GM21381 (cell line): ENCODE results near the gene PRR5L.

Experiments
- ATAC-seq: cut with Tn5 transposase; IDR thresholded peaks from one replicate; pipeline ENCODE4 v1.9.1; 2021; ENCODE audit warnings: mild to moderate bottlenecking, moderate library complexity; ENCODE audit not compliant: unreplicated experiment

Gene PRR5L

GRCh38 chr11:36399236-36399635, 103.1 kb downstream of the PRR5L start:
- ATAC-seq = no peak

GRCh38 chr11:36399745-36400144, 103.7 kb downstream of the PRR5L start:
- no peak for ATAC-seq

GRCh38 chr11:36400766-36401455, 104.8 kb downstream of the PRR5L start:
- ATAC-seq = no peak

- no peak for ATAC-seq
Observed at GRCh38 chr11:36402568-36403170, 106.6 kb downstream of the PRR5L start.

GRCh38 chr11:36403661-36404060, 107.6 kb downstream of the PRR5L start:
- no peak for ATAC-seq

- no peak for ATAC-seq
Observed at GRCh38 chr11:36404831-36405230, 108.7 kb downstream of the PRR5L start.

- ATAC-seq = no peak
Observed at GRCh38 chr11:36405585-36406367, 109.7 kb downstream of the PRR5L start.

- ATAC-seq = no peak
Observed at GRCh38 chr11:36407356-36407755, 111.3 kb downstream of the PRR5L start.

- no peak for ATAC-seq
Observed at GRCh38 chr11:36408498-36409136, 112.5 kb downstream of the PRR5L start.

- no peak for ATAC-seq
Observed at GRCh38 chr11:36409152-36409816, 113.2 kb downstream of the PRR5L start.

- peak; percentile 70 for ATAC-seq
Observed at GRCh38 chr11:36411202-36411640, 115.1 kb downstream of the PRR5L start.

GRCh38 chr11:36412781-36413383, 116.8 kb downstream of the PRR5L start:
- no peak for ATAC-seq

GRCh38 chr11:36417154-36417553, 121.1 kb downstream of the PRR5L start:
- no peak for ATAC-seq

- ATAC-seq = no peak
Observed at GRCh38 chr11:36419791-36420424, 123.8 kb downstream of the PRR5L start.

GRCh38 chr11:36421546-36422155, 125.6 kb downstream of the PRR5L start:
- ATAC-seq = no peak

- no peak for ATAC-seq
Observed at GRCh38 chr11:36425561-36426081, 129.5 kb downstream of the PRR5L start.

- ATAC-seq = no peak
Observed at GRCh38 chr11:36426226-36426848, 130.2 kb downstream of the PRR5L start.

- ATAC-seq = no peak
Observed at GRCh38 chr11:36427079-36427478, 131.0 kb downstream of the PRR5L start.

- ATAC-seq = no peak
Observed at GRCh38 chr11:36427876-36428275, 131.8 kb downstream of the PRR5L start.
